Nephron (organoid): Measurements from ENCODE around the gene WEE2.

Experiments
- H3K27ac Mint-ChIP-seq, 3 experiments: 2 replicates each; pipeline ENCODE4 v1.8.0; 2020; ENCODE audit warnings: mixed read lengths in 3 of 3, mild to moderate bottlenecking in 2 of 3, moderate library complexity in 1 of 3
- H3K27me3 Mint-ChIP-seq: 2 replicates; pipeline ENCODE4 v1.8.0; 2021; ENCODE audit warnings: low read depth, mild to moderate bottlenecking, moderate library complexity, mixed read lengths
- H3K36me3 Mint-ChIP-seq: 2 replicates; pipeline ENCODE4 v1.8.0; 2020; ENCODE audit warnings: low read depth, mixed read lengths
- H3K4me1 Mint-ChIP-seq: 2 replicates; pipeline ENCODE4 v1.8.0; 2020; ENCODE audit warnings: mixed read lengths
- H3K4me3 Mint-ChIP-seq, 3 experiments: 2 replicates each; pipeline ENCODE4 v1.8.0; 2020; ENCODE audit warnings: mild to moderate bottlenecking in 3 of 3, mixed read lengths in 3 of 3, moderate library complexity in 2 of 3
- H3K9me3 Mint-ChIP-seq: 2 replicates; pipeline ENCODE4 v1.8.0; 2020; ENCODE audit warnings: mixed read lengths
- CTCF ChIP-seq, 3 experiments: fragments of 200-600 bp; sonication (generic); IDR thresholded peaks; one replicate each; pipeline ENCODE4 v1.5.0; 2021; ENCODE audit warnings: antibody characterized with exemption in 3 of 3; ENCODE audit not compliant: unreplicated experiment in 3 of 3

WEE2 gene

GRCh38 chr7:141709318-141709717, 1.2 kb downstream of the WEE2 start:
- Mint-ChIP-seq H3K9me3 (no peaks in the 10 kb centered on the region), H3K4me1 (no peaks in the 10 kb centered on the region), H3K27me3 (peaks cover 5% of the 10 kb centered on the region), H3K36me3 (no peaks in the 10 kb centered on the region), H3K4me3 (no peak overlapping the region), H3K27ac (no peak overlapping the region)
- TF ChIP-seq CTCF (IDR thresholded peaks at IDR 0.05; ENCODE audit: unreplicated experiment in 3 of 3): no peak

- Mint-ChIP-seq H3K27me3 (peaks cover 3% of the 10 kb centered on the region), H3K36me3 (no peaks in the 10 kb centered on the region), H3K4me1 (no peaks in the 10 kb centered on the region), H3K4me3 (no peak overlapping the region), H3K9me3 (no peaks in the 10 kb centered on the region), H3K27ac (no peak overlapping the region)
- TF ChIP-seq CTCF (IDR thresholded peaks at IDR 0.05; ENCODE audit: unreplicated experiment in 3 of 3): no peak
These were observed 1.6 kb downstream of the WEE2 start for GRCh38 chr7:141709749-141710148.

GRCh38 chr7:141710301-141710700, 2.1 kb downstream of the WEE2 start:
- no peak overlapping the region for H3K4me3 Mint-ChIP-seq
- no peaks in the 10 kb centered on the region for H3K27me3 Mint-ChIP-seq
- no peaks in the 10 kb centered on the region for H3K36me3 Mint-ChIP-seq
- H3K4me1 Mint-ChIP-seq: no peaks in the 10 kb centered on the region
- H3K27ac Mint-ChIP-seq: no peak overlapping the region
- no peaks in the 10 kb centered on the region for H3K9me3 Mint-ChIP-seq
- TF ChIP-seq CTCF (IDR thresholded peaks at IDR 0.05; ENCODE audit: unreplicated experiment in 3 of 3): no peak

- H3K27me3 Mint-ChIP-seq: no peaks in the 10 kb centered on the region
- H3K9me3 Mint-ChIP-seq: no peaks in the 10 kb centered on the region
- no peak overlapping the region for H3K27ac Mint-ChIP-seq
- no peak for TF ChIP-seq CTCF (IDR thresholded peaks at IDR 0.05; ENCODE audit: unreplicated experiment in 3 of 3)
- no peaks in the 10 kb centered on the region for H3K4me1 Mint-ChIP-seq
- H3K36me3 Mint-ChIP-seq: no peaks in the 10 kb centered on the region
- H3K4me3 Mint-ChIP-seq: no peak overlapping the region
These were observed 4.6 kb downstream of the WEE2 start for GRCh38 chr7:141712603-141713255.

GRCh38 chr7:141713890-141714289, 5.7 kb downstream of the WEE2 start:
- H3K4me3 Mint-ChIP-seq: no peak overlapping the region
- no peak for TF ChIP-seq CTCF (IDR thresholded peaks at IDR 0.05; ENCODE audit: unreplicated experiment in 3 of 3)
- no peaks in the 10 kb centered on the region for H3K27me3 Mint-ChIP-seq
- H3K4me1 Mint-ChIP-seq: no peaks in the 10 kb centered on the region
- H3K9me3 Mint-ChIP-seq: no peaks in the 10 kb centered on the region
- H3K27ac Mint-ChIP-seq: no peak overlapping the region
- H3K36me3 Mint-ChIP-seq: no peaks in the 10 kb centered on the region

GRCh38 chr7:141714571-141714970, 6.4 kb downstream of the WEE2 start:
- Mint-ChIP-seq H3K27ac (no peak overlapping the region), H3K36me3 (no peaks in the 10 kb centered on the region), H3K9me3 (no peaks in the 10 kb centered on the region), H3K4me3 (no peak overlapping the region), H3K4me1 (no peaks in the 10 kb centered on the region), H3K27me3 (no peaks in the 10 kb centered on the region)
- no peak for TF ChIP-seq CTCF (IDR thresholded peaks at IDR 0.05; ENCODE audit: unreplicated experiment in 3 of 3)
